CD4-positive, alpha-beta memory T cell (primary cell): ENCODE measurements around the gene ZNF346. TPM values are rescaled to one million over a fixed set of nuclear protein-coding genes. Genes with fewer than 3 reads are reported as not detected.

Experiments
- CTCF ChIA-PET: fragments of 350-600 bp; sonication (Branson Sonifier 250); formaldehyde crosslinking; loops from one replicate; lab custom pipeline; 2021; ENCODE audit warnings: inconsistent platforms; ENCODE audit not compliant: partially characterized antibody; lab: Charles Lee
- POLR2A ChIA-PET: fragments of 350-600 bp; sonication (Branson Sonifier 250); formaldehyde crosslinking; loops from one replicate; lab custom pipeline; 2021; ENCODE audit not compliant: partially characterized antibody; lab: Charles Lee
- DNase-seq, 5 donors: peaks; one replicate each; pipeline versions ENCODE4 v3.0.0 to v3.0.0-alpha.2; 2020 to 2022; ENCODE audit warnings: mixed read lengths in 1 of 5
- H3K27ac ChIP-seq: one replicate; pipeline ENCODE4 v1.7.0; 2013; ENCODE audit warnings: low read depth, low read length
- H3K27me3 ChIP-seq: 2 replicates; pipeline ENCODE4 v1.7.0; 2013; ENCODE audit warnings: mild to moderate bottlenecking, low read length, moderate library complexity; ENCODE audit not compliant: insufficient read depth
- H3K36me3 ChIP-seq: 2 replicates; pipeline ENCODE4 v1.7.0; 2013; ENCODE audit warnings: mild to moderate bottlenecking, low read length, moderate library complexity; ENCODE audit not compliant: insufficient read depth
- H3K4me1 ChIP-seq: 2 replicates; pipeline ENCODE4 v1.7.0; 2013; ENCODE audit warnings: mild to moderate bottlenecking, low read length, moderate library complexity; ENCODE audit not compliant: insufficient read depth
- H3K4me3 ChIP-seq, 2 donors: one replicate each; pipeline ENCODE4 v1.7.0; 2013; ENCODE audit warnings: low read length in 2 of 2, mild to moderate bottlenecking in 1 of 2
- H3K9me3 ChIP-seq, 2 donors: one replicate each; pipeline ENCODE4 v1.7.0; 2013; ENCODE audit warnings: low read length in 2 of 2, control low read depth in 1 of 2; ENCODE audit not compliant: control insufficient read depth in 1 of 2
- H3K27ac Mint-ChIP-seq, 7 donors: one replicate each; pipeline ENCODE4 v1.8.0; 2020 to 2021; ENCODE audit warnings: mixed read lengths in 7 of 7, mild to moderate bottlenecking in 6 of 7, inconsistent platforms in 3 of 7, moderate library complexity in 3 of 7
- H3K27me3 Mint-ChIP-seq, 2 donors: one replicate each; pipeline ENCODE4 v1.8.0; 2020 to 2021; ENCODE audit warnings: mixed read lengths in 2 of 2
- H3K36me3 Mint-ChIP-seq, 2 donors: one replicate each; pipeline ENCODE4 v1.8.0; 2020 to 2021; ENCODE audit warnings: mixed read lengths in 2 of 2, inconsistent platforms in 1 of 2, mild to moderate bottlenecking in 1 of 2
- H3K4me1 Mint-ChIP-seq, 4 donors: one replicate each; pipeline ENCODE4 v1.8.0; 2020 to 2021; ENCODE audit warnings: mixed read lengths in 4 of 4, mild to moderate bottlenecking in 1 of 4
- H3K4me3 Mint-ChIP-seq, 8 donors: one replicate each; pipeline ENCODE4 v1.8.0; 2020 to 2021; ENCODE audit warnings: mixed read lengths in 8 of 8, mild to moderate bottlenecking in 7 of 8, moderate library complexity in 6 of 8, inconsistent platforms in 3 of 8
- H3K9me3 Mint-ChIP-seq, 8 donors: one replicate each; pipeline ENCODE4 v1.8.0; 2020 to 2021; ENCODE audit warnings: mixed read lengths in 8 of 8, mild to moderate bottlenecking in 5 of 8, inconsistent platforms in 3 of 8, moderate library complexity in 1 of 8
- intact Hi-C: fragments of 100-400 bp; cut with micrococcal nuclease; formaldehyde crosslinking; loops from one replicate; pipeline ENCODE4 v1.15.1; 2023
- polyA plus RNA-seq, 2 donors: library from polyadenylated mRNA; unstranded; fragments of 300-500 nt; fragmentation: Illumina TruSeq; gene quantifications; one replicate each; pipeline ENCODE4 v1.2.3, GENCODE V29; 2021
- total RNA-seq, 2 experiments: library from RNA; stranded (reverse); gene quantifications; one replicate each; pipeline ENCODE4 v1.2.3, GENCODE V29; 2021

The ZNF346 gene
- total and polyA plus RNA-seq, 4 experiments from 2014 or later, result 7.3 to 29.1 (median 21.4) TPM

- peaks cover 3 to 14% of the 10 kb centered on the region in 2 donors for H3K36me3 Mint-ChIP-seq
- no peaks in the 10 kb centered on the region for H3K27me3 Mint-ChIP-seq
- peaks cover 20 to 37% (median 27%) of the 10 kb centered on the region in 4 donors for H3K4me1 Mint-ChIP-seq
- Histone ChIP-seq H3K27me3 (no peaks in the 10 kb centered on the region), H3K9me3 (no peaks in the 10 kb centered on the region), H3K27ac (no peak overlapping the region), H3K4me3 (no peak overlapping the region), H3K36me3 (peaks cover 4% of the 10 kb centered on the region), H3K4me1 (peaks cover 24% of the 10 kb centered on the region)
- intact Hi-C loops, result no loop called here
- DNase-seq, result no peak
- H3K9me3 Mint-ChIP-seq, result peaks cover 0 to 1% (median 0%) of the 10 kb centered on the region in 8 donors
- peak overlapping the region in 1 of 7 donors; percentile 51 for H3K27ac Mint-ChIP-seq
- CTCF ChIA-PET, result interaction anchor here (0.6 to 1.2 kb wide), 6 partner anchors 13 to 359 kb away, joined by 3 to 6 read pairs (median 3); no protein-coding TSS in a partner anchor
- peak overlapping the region in 3 of 8 donors; percentile 1 to 62 (median 49) for H3K4me3 Mint-ChIP-seq
- POLR2A ChIA-PET, result interaction anchor here (1.2 to 5.5 kb wide), 2 partner anchors 15 to 23 kb away, joined by 4 to 51 read pairs; partner anchors contain the start of gene UIMC1
Observed at GRCh38 chr5:177020033-177020432, 2.5 kb upstream of the ZNF346 start.

GRCh38 chr5:177023303-177023664 lies 788 bp downstream of the ZNF346 start:
- POLR2A ChIA-PET, result interaction anchor here (0.5 to 5.5 kb wide), 3 partner anchors 10 to 19 kb away, joined by 3 to 51 read pairs (median 3); partner anchors contain the start of gene UIMC1
- peak overlapping the region; percentile 91 to 99 (median 98) for H3K4me3 Mint-ChIP-seq
- Histone ChIP-seq H3K4me1 (peaks cover 31% of the 10 kb centered on the region), H3K9me3 (no peaks in the 10 kb centered on the region), H3K4me3 (peak overlapping the region; percentile 74 to 86), H3K27ac (peak overlapping the region; percentile 91), H3K27me3 (no peaks in the 10 kb centered on the region), H3K36me3 (peaks cover 4% of the 10 kb centered on the region)
- DNase-seq, result peak in 1 of 5 donors; percentile 18
- peaks cover 29 to 45% (median 37%) of the 10 kb centered on the region in 4 donors for H3K4me1 Mint-ChIP-seq
- CTCF ChIA-PET, result interaction anchor here (0.8 to 2.0 kb wide), 3 partner anchors 14 to 89 kb away, joined by 3 to 9 read pairs (median 3); no protein-coding TSS in a partner anchor
- peaks cover 0 to 1% (median 0%) of the 10 kb centered on the region in 8 donors for H3K9me3 Mint-ChIP-seq
- H3K27ac Mint-ChIP-seq, result peak overlapping the region; percentile 94 to 99 (median 98)
- intact Hi-C loops, result no loop called here
- no peaks in the 10 kb centered on the region for H3K27me3 Mint-ChIP-seq
- H3K36me3 Mint-ChIP-seq, result peaks cover 7 to 29% of the 10 kb centered on the region in 2 donors

DNA sequence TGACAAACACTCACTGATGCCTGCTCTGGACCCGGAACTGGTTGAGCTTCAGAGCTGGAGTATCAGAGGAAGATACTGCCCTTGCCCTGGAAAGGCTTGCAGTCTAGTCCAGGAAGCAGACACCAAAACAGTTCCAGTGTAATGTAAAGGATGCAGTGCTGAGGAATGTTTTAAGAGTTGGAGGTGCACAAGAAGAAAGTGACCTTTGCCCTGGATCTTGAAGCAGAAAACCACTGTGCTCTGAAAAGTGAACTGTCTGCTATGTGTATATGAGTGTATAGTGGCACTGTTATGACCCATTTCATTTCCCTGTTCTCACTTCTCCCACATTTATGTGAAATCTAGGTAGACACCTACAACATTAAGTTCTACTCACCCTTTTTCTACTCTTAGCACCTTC lies 2.1 kb downstream of the ZNF346 start:
- Histone ChIP-seq H3K4me1 (peaks cover 31% of the 10 kb centered on the region), H3K9me3 (no peaks in the 10 kb centered on the region), H3K27ac (no peak overlapping the region), H3K36me3 (peaks cover 4% of the 10 kb centered on the region), H3K4me3 (no peak overlapping the region), H3K27me3 (no peaks in the 10 kb centered on the region)
- CTCF ChIA-PET, result no interaction called here
- peak overlapping the region in 6 of 8 donors; percentile 2 to 73 (median 36) for H3K4me3 Mint-ChIP-seq
- peaks cover 0 to 2% (median 0%) of the 10 kb centered on the region in 8 donors for H3K9me3 Mint-ChIP-seq
- H3K4me1 Mint-ChIP-seq, result peaks cover 30 to 50% (median 37%) of the 10 kb centered on the region in 4 donors
- peaks cover 11 to 36% of the 10 kb centered on the region in 2 donors for H3K36me3 Mint-ChIP-seq
- DNase-seq, result no peak
- H3K27ac Mint-ChIP-seq, result peak overlapping the region; percentile 43 to 83 (median 69)
- POLR2A ChIA-PET, result no interaction called here
- intact Hi-C loops, result no loop called here
- no peaks in the 10 kb centered on the region for H3K27me3 Mint-ChIP-seq

DNA sequence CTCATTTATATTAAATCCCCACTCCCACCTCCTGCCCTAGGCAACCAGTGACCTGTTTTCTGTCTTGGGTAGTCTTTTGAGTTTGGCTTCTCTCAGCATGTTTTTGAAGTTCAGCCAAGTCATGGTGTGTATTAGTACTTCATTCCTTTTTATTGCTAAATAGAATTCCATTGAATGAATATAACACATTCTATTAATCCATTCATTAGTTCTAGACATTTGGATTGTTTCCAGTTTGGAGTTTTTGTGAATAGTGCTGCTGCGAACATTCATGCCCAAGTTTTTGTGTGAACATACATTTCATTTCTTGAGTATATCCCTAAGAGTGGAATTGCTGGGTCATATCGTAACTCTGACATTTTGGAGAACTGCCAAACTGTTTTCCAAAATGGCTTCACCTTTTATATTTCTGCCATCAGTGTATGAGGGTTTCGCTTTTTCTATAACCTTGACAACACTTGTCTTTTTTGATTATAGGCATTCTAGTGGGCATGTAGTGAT lies 2.7 kb downstream of the ZNF346 start:
- ChIA-PET POLR2A (no interaction called here), CTCF (no interaction called here)
- Histone ChIP-seq H3K27ac (no peak overlapping the region), H3K4me3 (no peak overlapping the region), H3K4me1 (peaks cover 31% of the 10 kb centered on the region), H3K27me3 (no peaks in the 10 kb centered on the region), H3K36me3 (peaks cover 4% of the 10 kb centered on the region), H3K9me3 (no peaks in the 10 kb centered on the region)
- Mint-ChIP-seq H3K9me3 (peaks cover 0 to 2% (median 0%) of the 10 kb centered on the region in 8 donors), H3K27me3 (no peaks in the 10 kb centered on the region), H3K27ac (peak overlapping the region; percentile 1 to 83 (median 43)), H3K36me3 (peaks cover 15 to 39% of the 10 kb centered on the region in 2 donors), H3K4me3 (peak overlapping the region in 4 of 8 donors; percentile 12 to 73 (median 29)), H3K4me1 (peaks cover 30 to 53% (median 37%) of the 10 kb centered on the region in 4 donors)
- intact Hi-C loops, result no loop called here
- DNase-seq, result no peak

DNA sequence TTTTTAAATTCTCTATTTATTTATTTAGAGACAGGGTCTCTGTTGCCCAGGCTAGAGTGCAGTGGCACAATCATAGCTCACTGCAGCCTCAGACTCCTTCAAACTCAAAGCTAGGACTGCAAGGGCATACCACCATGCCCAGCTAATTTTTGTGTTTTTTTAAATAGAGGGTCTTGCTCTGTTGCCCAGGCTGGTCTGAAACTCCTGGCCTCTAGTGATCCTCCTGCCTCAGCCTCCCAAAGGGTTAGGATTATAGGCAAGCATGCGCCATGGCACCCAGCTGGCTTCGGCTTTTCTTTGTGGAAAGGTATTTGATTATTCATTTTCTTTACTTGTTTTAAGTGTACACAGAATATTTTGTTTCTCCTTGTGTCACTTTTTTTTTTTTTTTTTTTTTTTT lies 5.2 kb downstream of the ZNF346 start:
- Mint-ChIP-seq H3K27me3 (no peaks in the 10 kb centered on the region), H3K4me1 (peaks cover 26 to 44% (median 30%) of the 10 kb centered on the region in 4 donors), H3K4me3 (no peak overlapping the region), H3K9me3 (peaks cover 0 to 11% (median 6%) of the 10 kb centered on the region in 8 donors), H3K27ac (no peak overlapping the region), H3K36me3 (peaks cover 25 to 40% of the 10 kb centered on the region in 2 donors)
- no peaks in the 10 kb centered on the region for H3K27me3 ChIP-seq
- intact Hi-C loops, result no loop called here
- DNase-seq, result no peak
- H3K36me3 ChIP-seq, result peaks cover 4% of the 10 kb centered on the region
- CTCF ChIA-PET, result interaction anchor here (1.0 to 2.7 kb wide), 3 partner anchors 22 to 367 kb away, joined by 3 to 10 read pairs (median 4); no protein-coding TSS in a partner anchor
- no peaks in the 10 kb centered on the region for H3K9me3 ChIP-seq
- POLR2A ChIA-PET, result interaction anchor here (0.6 to 1.8 kb wide), 2 partner anchors 21 to 73 kb away, joined by 3 to 6 read pairs; partner anchors contain the start of gene UIMC1
- peaks cover 24% of the 10 kb centered on the region for H3K4me1 ChIP-seq
- no peak overlapping the region for H3K27ac ChIP-seq
- H3K4me3 ChIP-seq, result no peak overlapping the region

- Histone ChIP-seq H3K4me3 (no peak overlapping the region), H3K9me3 (no peaks in the 10 kb centered on the region), H3K27me3 (no peaks in the 10 kb centered on the region), H3K4me1 (peaks cover 12% of the 10 kb centered on the region), H3K36me3 (peaks cover 4% of the 10 kb centered on the region), H3K27ac (no peak overlapping the region)
- no peak for DNase-seq
- H3K4me3 Mint-ChIP-seq, result no peak overlapping the region
- H3K27me3 Mint-ChIP-seq, result no peaks in the 10 kb centered on the region
- POLR2A ChIA-PET, result no interaction called here
- CTCF ChIA-PET, result interaction anchor here (2.7 kb wide), 1 partner anchor 42 kb away, joined by 10 read pairs; no protein-coding TSS in a partner anchor
- H3K9me3 Mint-ChIP-seq, result peaks cover 0 to 11% (median 6%) of the 10 kb centered on the region in 8 donors
- intact Hi-C loops, result no loop called here
- peaks cover 32 to 43% of the 10 kb centered on the region in 2 donors for H3K36me3 Mint-ChIP-seq
- no peak overlapping the region for H3K27ac Mint-ChIP-seq
- peaks cover 18 to 38% (median 22%) of the 10 kb centered on the region in 4 donors for H3K4me1 Mint-ChIP-seq
Observed at GRCh38 chr5:177029498-177029897, 7.0 kb downstream of the ZNF346 start.

DNA sequence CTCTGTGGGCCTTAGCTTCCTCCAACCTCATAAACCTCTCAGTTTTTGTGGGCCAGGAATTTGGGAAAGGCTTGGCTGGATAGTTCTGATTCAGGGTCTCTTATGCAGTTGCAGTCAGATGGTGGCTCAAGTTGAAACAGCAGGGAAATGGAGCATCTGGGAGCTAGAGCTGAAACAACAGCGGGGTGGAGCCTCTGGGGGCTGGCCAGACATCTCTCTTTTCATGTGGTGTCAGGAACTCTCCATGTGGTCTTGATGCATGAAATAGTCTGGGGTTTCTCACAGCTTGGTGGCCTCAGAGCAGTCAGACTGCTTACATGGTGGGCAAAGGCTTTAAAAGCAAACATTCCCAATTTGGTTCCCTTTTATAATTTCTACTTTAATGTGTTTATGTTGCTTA lies 13.5 kb downstream of the ZNF346 start:
- H3K27ac ChIP-seq, result no peak overlapping the region
- POLR2A ChIA-PET, result no interaction called here
- DNase-seq, result no peak
- peak overlapping the region in 1 of 8 donors; percentile 10 for H3K4me3 Mint-ChIP-seq
- H3K27me3 Mint-ChIP-seq, result no peaks in the 10 kb centered on the region
- peaks cover 9% of the 10 kb centered on the region for H3K36me3 ChIP-seq
- no peaks in the 10 kb centered on the region for H3K27me3 ChIP-seq
- H3K9me3 Mint-ChIP-seq, result peaks cover 0 to 7% (median 6%) of the 10 kb centered on the region in 8 donors
- H3K27ac Mint-ChIP-seq, result peak overlapping the region in 2 of 7 donors; percentile 30 to 60
- peaks cover 15 to 30% (median 17%) of the 10 kb centered on the region in 4 donors for H3K4me1 Mint-ChIP-seq
- no peaks in the 10 kb centered on the region for H3K4me1 ChIP-seq
- H3K36me3 Mint-ChIP-seq, result peaks cover 22 to 35% of the 10 kb centered on the region in 2 donors
- intact Hi-C loops, result no loop called here
- H3K4me3 ChIP-seq, result no peak overlapping the region
- CTCF ChIA-PET, result no interaction called here
- no peaks in the 10 kb centered on the region for H3K9me3 ChIP-seq
